NT2/D1 (cell line): ENCODE measurements around the gene MMD.

Experiments
- YY1 ChIP-seq: IDR thresholded peaks from 2 replicates; pipeline ENCODE4 v1.6.1; 2011; ENCODE audit not compliant: insufficient read length, insufficient read depth
- ZNF274 ChIP-seq: IDR thresholded peaks from 2 replicates; pipeline ENCODE4 v1.6.1; 2011; ENCODE audit warnings: mild to moderate bottlenecking, low read depth, low read length

GRCh38 chr17:55381017-55381770 lies 40.4 kb downstream of the MMD start:
- no peak for TF ChIP-seq ZNF274
- no peak for TF ChIP-seq YY1
